NCI-H2196 (cell line): ENCODE results near the gene KRT36.

Experiments
- DNase-seq: peaks from one replicate; lab custom pipeline; 2025; ENCODE audit not compliant: unreplicated experiment; lab: John Stamatoyannopoulos, UW

The KRT36 gene

GRCh38 chr17:41489531-41489930 lies at the start of gene KRT36:
KRT36 (minus strand) TSS chr17:41489910; CDS start chr17:41489864, 46 bp downstream.
- DNase-seq: no peak

DNA sequence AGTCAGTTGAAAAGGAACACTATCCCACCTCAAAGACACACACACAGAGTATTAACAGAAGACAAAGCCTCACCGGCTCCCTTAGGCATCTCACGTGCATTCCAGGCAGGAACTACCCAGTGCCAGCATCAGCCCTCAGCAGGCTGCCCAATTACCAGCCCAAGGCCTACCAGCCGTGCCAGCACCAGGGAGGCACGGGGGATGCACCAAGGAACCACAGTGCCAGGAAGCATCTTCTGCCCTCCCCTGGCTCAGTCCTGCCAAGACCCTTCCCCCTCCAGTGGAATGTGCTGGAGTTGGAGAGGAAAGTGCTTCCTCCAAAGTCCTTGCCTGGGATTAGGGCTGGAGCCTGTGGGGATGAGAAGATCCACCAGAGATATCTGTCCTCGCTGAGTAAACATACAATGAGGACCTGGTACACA lies 49.4 kb upstream of the KRT36 start:
- no peak for DNase-seq

- DNase-seq: no peak
Measured at GRCh38 chr17:41538565-41538991, 48.9 kb upstream of the KRT36 start.

- no peak for DNase-seq
Measured at GRCh38 chr17:41537990-41538389, 48.3 kb upstream of the KRT36 start.

GRCh38 chr17:41537614-41537954 lies 47.9 kb upstream of the KRT36 start:
- no peak for DNase-seq

DNA sequence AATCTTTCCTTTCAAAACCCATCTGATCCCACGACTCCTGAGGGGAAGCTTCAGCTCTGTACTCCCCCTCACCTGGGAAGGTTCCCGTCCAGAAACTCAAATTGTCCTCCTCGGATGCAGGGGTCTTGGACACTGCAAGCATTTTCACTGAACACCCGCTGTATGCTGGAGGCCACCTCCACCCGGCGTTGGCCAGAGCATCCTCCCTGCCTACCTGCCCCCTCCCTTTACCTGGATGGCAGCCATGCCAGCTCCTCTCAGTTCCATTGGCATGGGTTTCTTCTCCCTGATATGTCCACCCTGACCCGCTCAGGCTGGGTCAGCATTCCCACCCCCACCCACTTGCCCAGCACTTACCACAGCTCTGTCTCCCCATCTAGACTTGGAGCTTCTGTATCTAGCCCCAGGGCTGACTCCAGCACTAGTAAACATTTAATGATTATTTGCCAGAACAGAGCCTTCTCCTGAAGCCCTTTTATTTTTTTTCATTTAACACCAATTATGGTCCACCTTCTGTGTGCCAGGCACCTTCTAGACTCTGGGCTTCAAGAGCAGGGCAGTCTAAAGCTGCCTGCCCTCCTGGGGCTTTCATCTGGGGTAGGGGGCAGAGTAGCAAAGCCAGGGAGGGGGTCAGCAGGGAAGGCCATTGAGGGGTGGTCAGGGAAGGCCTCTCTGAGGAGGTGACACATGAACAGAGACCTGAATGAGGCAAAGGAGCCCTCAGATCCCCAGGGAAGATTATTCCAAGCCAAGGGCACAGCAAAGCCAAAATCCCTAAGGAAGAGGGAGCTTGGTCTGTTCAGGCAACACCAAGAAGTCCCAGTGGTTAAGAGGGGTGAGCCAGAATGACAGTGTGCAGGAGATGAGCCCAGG lies 47.3 kb upstream of the KRT36 start:
- DNase-seq: no peak

DNA sequence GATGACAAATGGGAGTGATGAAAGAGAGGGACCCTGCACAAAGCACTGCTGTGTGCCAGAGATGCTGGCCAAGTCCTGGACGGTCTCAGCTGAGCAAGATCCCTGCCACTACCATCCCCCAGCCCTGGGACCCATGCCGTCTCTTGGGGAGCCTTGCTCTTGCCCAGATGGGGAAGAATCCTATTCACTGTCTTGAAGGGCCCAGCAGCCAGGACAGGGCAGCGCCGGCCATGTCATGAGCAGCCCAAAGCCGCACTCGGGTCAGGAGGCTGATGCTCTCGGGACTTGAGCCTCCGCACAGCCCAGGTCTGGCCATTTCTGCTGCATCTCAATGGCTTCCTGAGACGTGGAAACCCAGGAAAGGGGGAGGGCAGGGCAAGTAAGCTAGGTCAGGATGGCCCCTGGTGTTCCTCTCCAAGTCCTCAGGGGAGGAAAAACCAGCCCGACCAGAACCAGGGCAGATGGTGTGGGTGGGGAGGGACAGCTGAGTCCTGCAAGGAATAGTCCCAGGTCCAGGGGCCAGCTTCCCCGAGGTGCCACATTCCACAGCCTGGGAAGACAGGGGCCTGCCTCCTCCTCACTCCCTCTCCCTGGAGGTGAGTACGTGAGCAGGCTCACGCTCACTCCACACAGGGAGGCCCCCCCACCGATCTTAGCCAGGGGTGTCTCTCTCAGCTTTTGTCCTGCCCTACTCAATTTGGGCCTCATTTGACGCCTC lies 46.2 kb upstream of the KRT36 start:
- no peak for DNase-seq

- no peak for DNase-seq
Measured at GRCh38 chr17:41534899-41535546, 45.3 kb upstream of the KRT36 start.

DNA sequence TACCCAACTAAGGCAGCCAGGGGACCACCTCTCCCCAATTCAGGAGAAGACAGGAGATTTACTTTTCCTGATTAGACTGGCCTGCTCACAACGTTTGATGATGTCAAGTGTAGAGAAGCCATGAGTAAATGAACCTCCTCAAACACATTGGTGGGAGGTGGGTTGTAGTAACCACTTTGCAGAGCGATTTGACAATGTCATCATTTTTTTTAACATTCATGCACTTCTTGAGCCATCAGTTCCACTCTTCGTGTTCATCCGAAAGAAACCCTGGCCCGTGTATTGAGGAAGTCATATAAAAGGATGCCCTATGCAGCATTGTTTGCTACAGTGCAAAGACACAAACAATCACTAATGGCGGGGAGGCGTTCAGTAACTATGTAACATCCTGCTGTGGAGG lies 43.9 kb upstream of the KRT36 start:
- no peak for DNase-seq

DNA sequence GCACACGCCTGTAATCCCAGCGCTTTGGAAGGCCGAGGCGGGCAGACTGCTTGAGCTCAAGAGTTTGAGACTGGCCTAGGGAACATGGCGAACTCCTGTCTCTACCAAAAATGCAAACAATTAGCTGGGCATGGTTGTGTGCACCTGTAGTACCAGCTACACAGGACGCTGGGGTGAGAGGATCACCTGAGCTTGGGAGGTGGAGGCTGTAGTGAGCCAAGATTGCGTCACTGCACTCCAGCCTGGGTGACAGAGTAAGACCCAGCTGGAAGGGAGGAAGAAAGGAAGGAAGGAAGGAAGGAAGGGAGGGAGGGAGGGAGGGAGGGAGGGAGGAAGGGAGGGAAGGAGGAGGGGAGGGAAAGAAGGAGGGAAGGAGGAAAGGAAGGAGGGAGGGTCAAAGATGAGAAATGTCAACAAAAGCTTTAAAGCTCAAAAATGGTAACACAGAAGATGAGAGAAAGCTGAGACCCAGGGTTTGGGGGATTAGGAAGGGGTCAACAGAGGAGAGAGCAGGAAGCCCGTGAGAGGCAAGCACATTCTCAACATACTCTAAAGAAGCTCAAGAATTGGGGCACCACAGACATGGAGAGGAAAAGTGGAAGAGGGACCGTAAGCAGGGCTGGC lies 43.3 kb upstream of the KRT36 start:
- peak; percentile 12 for DNase-seq

- DNase-seq: no peak
Measured at GRCh38 chr17:41531993-41532392, 42.3 kb upstream of the KRT36 start.

DNA sequence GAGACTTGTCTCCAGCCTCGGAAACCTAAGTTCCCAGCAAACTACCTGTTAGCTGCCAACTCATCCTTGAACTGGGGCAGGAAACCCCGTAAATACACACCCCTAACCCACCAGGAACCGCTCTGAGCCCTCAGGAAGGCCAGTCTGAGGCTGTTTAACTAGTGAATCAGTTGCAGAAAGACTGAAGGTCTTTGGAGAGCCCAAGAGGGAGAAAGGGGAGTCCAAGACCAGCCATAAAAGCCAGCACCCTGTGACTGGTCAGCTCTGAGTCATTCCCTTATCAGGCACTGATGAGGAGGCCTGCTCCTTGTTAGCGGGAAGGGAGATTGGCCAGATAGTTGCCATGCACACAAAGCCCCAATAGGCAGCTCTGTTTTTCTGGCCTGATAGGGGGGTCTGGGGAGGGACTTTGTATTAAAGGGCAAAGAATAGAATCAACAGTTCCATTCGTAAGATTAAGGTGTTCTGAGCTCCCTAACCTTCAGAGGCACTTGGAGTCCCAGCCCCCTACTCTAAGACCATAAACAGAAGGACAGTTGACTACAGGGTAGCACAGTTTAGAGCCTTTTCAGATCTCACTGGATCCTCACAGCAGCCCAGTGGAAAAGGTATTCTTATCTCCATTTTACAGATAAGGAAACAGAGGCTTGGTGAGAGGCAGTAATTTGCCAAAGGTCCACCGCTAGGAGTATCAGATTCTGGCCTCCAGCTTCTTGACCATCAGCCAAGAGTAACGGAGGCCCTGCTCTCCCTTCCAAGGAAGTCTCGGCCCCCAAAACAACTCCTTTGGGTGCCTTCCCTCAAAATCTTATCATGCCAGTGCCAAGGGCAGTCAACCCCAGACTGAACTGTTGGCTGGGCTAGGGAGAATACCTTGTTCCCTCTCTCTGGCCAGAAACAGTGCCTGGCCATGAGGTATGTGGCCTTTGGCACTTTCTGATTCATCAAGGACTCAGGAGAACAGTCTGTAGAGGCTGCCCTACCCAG lies 40.6 kb upstream of the KRT36 start:
- DNase-seq: no peak

DNA sequence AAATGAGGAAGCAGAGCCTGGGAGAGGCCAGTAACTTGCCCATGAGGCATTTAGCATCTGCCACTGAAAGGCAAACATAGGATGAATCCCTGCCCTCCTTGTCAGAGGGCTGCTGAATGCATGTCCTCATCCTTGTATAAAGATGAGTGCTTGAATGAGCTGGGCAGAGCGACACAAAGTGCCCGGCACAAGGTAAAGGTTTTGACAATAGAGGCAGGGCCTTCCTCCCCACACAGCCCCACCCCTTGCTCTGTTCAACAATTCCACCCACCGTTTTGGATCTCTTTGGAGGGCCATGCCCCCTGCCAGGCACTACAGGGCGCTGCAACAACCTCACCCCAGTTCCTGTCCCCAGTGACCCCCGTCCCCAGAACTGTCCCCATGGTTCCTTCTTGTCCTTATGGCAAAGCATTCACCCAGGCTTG lies 39.8 kb upstream of the KRT36 start:
- DNase-seq: no peak

- DNase-seq: no peak
Measured at GRCh38 chr17:41528959-41529353, 39.2 kb upstream of the KRT36 start.

DNA sequence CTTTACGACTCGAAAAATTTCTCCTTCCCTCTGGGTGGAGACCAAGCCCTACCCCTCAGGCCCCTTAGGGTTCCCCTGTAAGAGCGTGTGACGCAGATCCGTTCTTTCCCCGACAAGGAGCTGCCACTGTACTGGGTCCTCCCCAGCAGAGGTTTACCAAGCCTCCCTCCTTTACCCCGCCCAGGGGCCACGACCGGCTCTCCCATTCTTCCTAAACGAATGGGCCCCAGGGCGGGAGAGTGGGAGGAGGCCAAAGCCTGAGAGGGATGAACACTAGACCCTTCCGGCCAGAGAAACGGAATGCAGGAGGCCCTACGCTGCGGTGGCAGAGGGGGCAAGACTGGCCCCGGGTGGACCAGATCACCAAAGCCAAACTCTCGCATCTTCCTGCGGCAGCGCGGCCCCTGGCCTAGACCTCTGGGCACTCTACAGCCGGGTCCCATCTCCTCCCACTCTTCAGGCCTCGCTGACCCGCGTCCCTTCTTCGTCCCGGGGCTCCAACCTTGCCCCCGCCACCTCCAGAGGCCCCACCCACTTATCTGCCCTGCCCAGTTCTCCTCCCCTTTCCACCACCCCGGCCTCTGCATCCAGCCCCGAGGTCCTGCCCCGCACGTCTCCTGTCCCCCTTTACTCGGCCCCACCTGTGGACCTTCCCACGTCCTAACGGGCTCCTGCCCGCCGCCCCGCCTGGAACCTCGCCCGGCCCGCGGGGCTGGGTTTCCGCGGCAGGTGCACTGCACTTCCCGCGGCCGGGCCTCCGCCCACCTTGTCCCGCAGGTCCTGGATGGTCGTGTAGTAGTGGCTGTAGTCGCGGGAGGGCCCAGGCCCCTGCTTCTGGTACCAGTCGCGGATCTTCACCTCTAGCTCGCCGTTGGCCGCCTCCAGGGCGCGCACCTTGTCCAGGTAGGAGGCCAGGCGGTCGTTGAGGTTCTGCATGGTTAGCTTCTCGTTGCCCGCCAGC lies 37.6 kb upstream of the KRT36 start:
- DNase-seq: no peak

DNA sequence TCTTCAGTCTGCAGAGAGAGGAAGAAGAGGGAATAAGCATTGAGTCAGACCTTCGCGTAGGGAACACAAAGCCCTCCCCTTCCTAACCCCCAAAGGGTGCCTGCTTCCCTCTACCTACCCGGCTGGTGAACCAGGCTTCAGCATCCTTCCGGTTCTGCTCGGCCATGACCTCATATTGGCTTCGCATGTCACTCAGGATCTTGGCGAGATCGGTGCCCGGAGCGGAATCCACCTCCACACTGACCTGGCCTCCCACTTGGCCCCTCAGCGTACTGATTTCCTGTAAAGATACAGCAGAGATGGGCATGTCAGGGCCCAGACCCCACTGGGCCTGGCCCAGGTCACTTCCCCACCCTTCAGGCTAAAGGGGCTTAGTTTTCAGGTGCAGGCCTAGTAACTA lies 34.6 kb upstream of the KRT36 start:
- DNase-seq: no peak

DNA sequence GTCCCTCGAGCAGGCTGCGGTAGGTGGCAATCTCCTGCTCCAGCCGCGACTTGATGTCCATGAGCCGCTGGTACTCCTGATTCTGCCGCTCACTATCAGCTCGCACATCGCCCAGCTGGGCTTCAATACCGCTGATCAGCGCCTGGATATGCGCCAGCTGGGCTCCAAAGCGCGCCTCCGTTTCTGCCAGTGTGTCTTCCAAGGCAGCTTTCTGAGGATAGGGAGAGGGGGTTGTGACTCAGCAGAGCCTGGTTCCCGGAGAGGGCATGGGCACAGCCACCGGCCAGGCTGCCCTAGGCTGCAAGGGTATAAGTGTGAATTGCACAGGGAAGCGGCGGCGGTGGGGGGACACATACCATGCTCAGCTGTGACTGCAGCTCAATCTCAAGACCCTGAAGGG lies 34.1 kb upstream of the KRT36 start:
- no peak for DNase-seq

DNA sequence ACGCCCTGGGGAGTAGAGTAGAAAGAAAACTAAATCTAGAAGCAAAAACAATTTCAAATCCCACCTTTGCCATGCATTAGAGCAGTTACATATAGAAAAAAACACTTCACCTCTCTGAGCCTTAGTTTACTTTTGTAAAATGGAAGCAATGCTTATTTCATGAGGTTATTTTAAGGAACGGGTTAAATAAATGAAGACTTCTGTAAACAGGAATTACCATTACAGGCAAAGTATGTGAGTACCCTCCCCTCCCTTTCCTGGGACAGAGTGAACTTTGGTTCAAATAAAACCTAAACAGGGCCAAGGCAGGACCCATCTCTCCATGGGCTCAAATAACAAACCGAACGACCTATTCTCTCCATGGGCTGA lies 33.5 kb upstream of the KRT36 start:
- DNase-seq: no peak
